Heart left ventricle (tissue), 13 donors: Measurements from ENCODE around the gene PGLYRP2.

Experiments
- CTCF ChIP-seq, 12 donors: fragments of 200-600 bp; sonication (generic) in 4 of 12; IDR thresholded peaks; one replicate each; pipeline versions ENCODE4 v1.5.0 to v1.8.0; 2018 to 2022; ENCODE audit warnings: antibody characterized with exemption in 12 of 12, mild to moderate bottlenecking in 5 of 12
- POLR2A ChIP-seq, 2 donors: fragments of 450-650 bp; IDR thresholded peaks; one replicate each; pipeline ENCODE4 v1.6.1; 2017; ENCODE audit warnings: antibody characterized with exemption in 2 of 2, mild to moderate bottlenecking in 2 of 2, moderate library complexity in 2 of 2
- donor health status: ischemic (EF 13 %, LVEDD 7.1; RV severe dilation, severe dysfunction).
- donor health status: DM: no; HTN: yes; CAD: no.
- donor health status: DM: no; HTN: no; CAD: no.
- donor health status: ischemic (EF 25% LVEDD 6.9; RV normal size, moderate dysfunction).
- donor health status: ischemic (EF 25% LVEDD 5.7; RV mildly dilated, moderate dysfunction).
- donor health status: ischemic (EF 35%, LVEDD 5.7; RV mildly dilated, moderate dysfunction).
- donor health status: nonischemic (EF 11% LVEDD 7.7; RV severe dilation, severe dysfunction).
- donor health status: DM: yes; HTN: yes; CAD: no.
- donor health status: PGD.
- donor health status: ischemic (EF 29% LVEDD 5.4; RV normal size, mild dysfunction).
- donor health status: nonischemic (EF 23%, LVEDD 6.1; RV moderate dilation, normal function).

DNA sequence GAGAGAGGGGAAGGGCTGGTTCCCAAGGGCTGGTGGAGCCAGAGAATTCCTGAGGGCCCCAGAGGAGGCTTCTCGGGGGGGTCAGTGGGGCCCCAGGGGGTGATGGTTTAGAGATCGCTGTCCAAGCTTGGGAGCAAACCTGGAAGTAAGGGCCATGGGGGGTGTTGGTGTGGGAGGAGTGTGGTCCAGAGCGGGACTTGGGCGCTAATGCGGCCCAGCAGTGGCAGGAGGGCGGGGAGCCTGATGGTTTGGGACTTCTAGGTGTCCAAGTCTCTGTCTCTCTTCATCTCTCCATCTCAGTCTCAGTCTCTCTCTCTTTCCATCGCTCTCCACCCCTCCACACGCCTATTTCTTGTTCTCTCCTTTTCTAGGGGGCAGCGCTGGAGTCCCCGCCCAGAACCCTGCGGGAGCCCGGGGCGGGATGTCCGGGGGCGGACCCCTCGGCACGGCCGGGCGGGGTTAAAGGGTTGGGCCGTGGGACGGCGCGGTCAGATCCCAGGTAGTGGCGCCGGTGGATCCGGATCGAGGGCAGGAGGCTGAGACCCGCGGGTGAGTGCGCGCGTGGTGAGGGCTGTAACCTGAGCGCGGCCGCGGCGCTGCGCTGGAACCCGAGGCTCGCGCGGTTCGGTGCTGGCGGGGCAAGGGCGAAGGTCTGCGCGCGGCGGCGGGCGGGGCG, 28.9 kb upstream of the PGLYRP2 start, which contains the start of gene CYP4F22:
- TF ChIP-seq CTCF (IDR thresholded peaks at IDR 0.05) (no peak), POLR2A (IDR thresholded peaks at IDR 0.05) (no peak)
